Activated CD8-positive, alpha-beta memory T cell treated with anti-CD3 and anti-CD28 coated beads, Interleukin-2, amount 10 ng/mL, durations not matched to agents 7 days and 5 days (primary cell): ENCODE results near the gene SCIMP. TPM values are rescaled to one million over a fixed set of nuclear protein-coding genes. Genes with fewer than 3 reads are reported as not detected.
"Not testable (repeated sequence)": the region's sequence is repeated elsewhere in the genome, so short reads cannot be mapped to it uniquely, and the experiment has no call there.

Experiments
- ATAC-seq: fragments of 150-1000 bp; cut with Tn5 transposase; one replicate; pipeline ENCODE4 v1.10.0; 2021; ENCODE audit warnings: moderate library complexity
- CTCF ChIA-PET: fragments of 350-600 bp; sonication (Branson Sonifier 250); formaldehyde crosslinking; loops from one replicate; lab custom pipeline; 2021; ENCODE audit warnings: antibody characterized with exemption; lab: Charles Lee
- DNase-seq: peaks from one replicate; pipeline ENCODE4 v3.0.0-alpha.2; 2020
- H3K27ac Mint-ChIP-seq: one replicate; pipeline ENCODE4 v1.8.0; 2021; ENCODE audit warnings: mild to moderate bottlenecking, mixed read lengths
- H3K27me3 Mint-ChIP-seq: one replicate; pipeline ENCODE4 v1.8.0; 2021; ENCODE audit warnings: mixed read lengths
- H3K36me3 Mint-ChIP-seq: one replicate; pipeline ENCODE4 v1.8.0; 2021; ENCODE audit warnings: mild to moderate bottlenecking, mixed read lengths
- H3K4me1 Mint-ChIP-seq: one replicate; pipeline ENCODE4 v1.8.0; 2021; ENCODE audit warnings: mixed read lengths
- H3K4me3 Mint-ChIP-seq: one replicate; pipeline ENCODE4 v1.8.0; 2021; ENCODE audit warnings: mild to moderate bottlenecking, moderate library complexity, mixed read lengths
- H3K9me3 Mint-ChIP-seq: one replicate; pipeline ENCODE4 v1.8.0; 2022; ENCODE audit warnings: low read depth, mixed read lengths
- total RNA-seq, 2 experiments: library from RNA; stranded (reverse); gene quantifications; one replicate each; pipeline ENCODE4 v1.2.3, GENCODE V29; 2021

Gene SCIMP
- total RNA-seq, 2 experiments from 2014 or later: not detected

DNA sequence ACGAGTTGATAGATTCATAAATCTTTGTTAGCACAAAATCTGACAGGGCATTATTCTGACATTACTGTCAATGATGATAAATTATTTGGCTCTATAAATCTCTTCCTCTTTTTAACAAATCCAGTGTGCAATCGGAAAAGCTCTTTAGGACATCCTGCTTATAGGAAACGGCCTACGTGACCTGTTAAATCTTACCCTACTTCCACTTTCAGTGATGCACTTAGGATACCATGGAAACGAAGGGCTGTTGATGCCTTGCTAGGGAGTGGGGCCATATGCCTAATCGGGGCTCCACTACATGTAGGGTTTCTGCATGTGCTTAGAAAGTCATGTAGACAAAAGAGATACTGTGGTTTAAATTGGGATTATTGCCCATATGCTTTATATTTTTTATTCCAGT is 70.2 kb downstream of the SCIMP start:
- CTCF ChIA-PET: no interaction called here
- H3K9me3 Mint-ChIP-seq: peaks cover 3% of the 10 kb centered on the region
- DNase-seq (no peak), ATAC-seq (no peak)
- H3K36me3 Mint-ChIP-seq: peaks cover 1% of the 10 kb centered on the region
- peaks cover 15% of the 10 kb centered on the region for H3K27me3 Mint-ChIP-seq
- no peak overlapping the region for H3K4me3 Mint-ChIP-seq
- no peak overlapping the region for H3K27ac Mint-ChIP-seq
- H3K4me1 Mint-ChIP-seq: no peaks in the 10 kb centered on the region

DNA sequence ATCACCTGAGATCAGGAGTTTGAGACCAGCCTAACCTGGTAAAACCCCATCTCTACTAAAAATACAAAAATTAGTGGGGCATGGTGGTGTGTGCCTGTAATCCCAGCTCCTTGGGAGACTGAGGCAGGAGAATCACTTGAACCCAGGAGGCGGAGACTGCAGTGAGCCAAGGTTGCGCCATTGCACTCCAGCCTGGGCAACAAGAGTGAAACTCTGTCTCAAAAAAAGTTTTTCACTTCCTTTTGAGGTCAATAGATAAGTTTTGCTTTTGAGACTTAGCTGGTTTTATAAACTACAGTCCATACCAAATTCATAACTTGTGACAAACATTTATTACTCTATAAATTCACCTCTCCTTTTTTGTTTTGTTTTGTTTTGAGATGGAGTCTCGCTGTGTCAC is 72.9 kb downstream of the SCIMP start:
- not testable (repeated sequence) for DNase-seq, H3K9me3 Mint-ChIP-seq, H3K4me3 Mint-ChIP-seq, H3K4me1 Mint-ChIP-seq, H3K27ac Mint-ChIP-seq, H3K36me3 Mint-ChIP-seq, ATAC-seq
- CTCF ChIA-PET: interaction anchor here (0.6 kb wide), 1 partner anchor 9 kb away, joined by 4 read pairs; no protein-coding TSS in a partner anchor
- H3K27me3 Mint-ChIP-seq: peaks cover 27% of the 10 kb centered on the region

DNA sequence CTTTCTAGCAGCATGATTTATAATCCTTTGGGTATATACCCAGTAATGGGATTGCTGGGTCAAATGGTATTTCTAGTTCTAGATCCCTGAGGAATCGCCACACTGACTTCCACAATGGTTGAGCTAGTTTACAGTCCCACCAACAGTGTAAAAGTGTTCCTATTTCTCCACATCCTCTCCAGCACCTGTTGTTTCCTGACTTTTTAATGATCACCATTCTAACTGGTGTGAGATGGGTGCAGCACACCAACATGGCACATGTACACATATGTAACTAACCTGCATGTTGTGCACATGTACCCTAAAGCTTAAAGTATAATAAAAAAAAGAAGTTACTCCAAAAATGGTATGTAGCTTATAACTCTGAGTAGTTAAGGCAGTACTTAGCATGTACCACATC is 74.0 kb downstream of the SCIMP start:
- H3K4me3 Mint-ChIP-seq, H3K27ac Mint-ChIP-seq, H3K4me1 Mint-ChIP-seq, CTCF ChIA-PET, H3K9me3 Mint-ChIP-seq, DNase-seq, H3K36me3 Mint-ChIP-seq, ATAC-seq: not testable (repeated sequence)
- peaks cover 31% of the 10 kb centered on the region for H3K27me3 Mint-ChIP-seq

Other genes starting within 250 kb of the SCIMP start
- gene CAMTA2, start 247.2 kb downstream of the SCIMP start, total RNA-seq: 10 to 100 TPM; 60.6 to 72.5 TPM
- under 1 TPM; 0.20 to 0.23 TPM for gene INCA1, start 237.3 kb downstream of the SCIMP start, total RNA-seq
- 10 to 100 TPM; 39.8 to 51.0 TPM for gene KIF1C, start 236.9 kb downstream of the SCIMP start, total RNA-seq
- 1 to 10 TPM in 1 of 2 experiments, under 1 TPM in 1; 0.84 to 2.2 TPM for gene SLC52A1, start 199.4 kb downstream of the SCIMP start, total RNA-seq
- 1 to 10 TPM; 1.9 to 2.9 TPM for gene ZFP3, start 156.4 kb downstream of the SCIMP start, total RNA-seq
- 10 to 100 TPM in 1 of 2 experiments, 1 to 10 TPM in 1; 8.6 to 10.7 TPM for gene ZNF232, start 123.0 kb downstream of the SCIMP start, total RNA-seq
- under 1 TPM; 0.03 to 0.07 TPM for gene USP6, start 118.8 kb downstream of the SCIMP start, total RNA-seq
- 10 to 100 TPM; 10.5 to 11.3 TPM for gene ZNF594, start 43.0 kb downstream of the SCIMP start, total RNA-seq
- 10 to 100 TPM; 35.1 to 38.0 TPM for gene RABEP1, start 47.4 kb upstream of the SCIMP start, total RNA-seq
- 100 to 1,000 TPM; 117 to 123 TPM for gene NUP88, start 184.8 kb upstream of the SCIMP start, total RNA-seq
- 10 to 100 TPM; 50.7 to 55.5 TPM for gene RPAIN, start 185.3 kb upstream of the SCIMP start, total RNA-seq
- gene C1QBP, start 204.3 kb upstream of the SCIMP start, total RNA-seq: 100 to 1,000 TPM; 166 to 240 TPM
- 10 to 100 TPM; 21.9 to 29.4 TPM for gene DHX33, start 234.1 kb upstream of the SCIMP start, total RNA-seq